ENCODE measurements around the gene PPP1CB. TPM values are rescaled to one million over a fixed set of nuclear protein-coding genes. Genes with fewer than 3 reads are reported as not detected.

The PPP1CB gene
- total and polyA plus RNA-seq, 2 experiments from 2014 or later = 161 to 269 TPM

GRCh38 chr2:28833740-28834470, 82.3 kb downstream of the PPP1CB start:
- 96% methylated on average over 2 of the region's 2 CpGs for WGBS (ENCODE audit: low lambda C conversion rate, missing lambda C conversion rate)
- Histone ChIP-seq H3K4me1 (ENCODE audit: insufficient read depth) (no peaks in the 10 kb centered on the region), H3K9me2 (replicated peaks; ENCODE audit: insufficient read depth) (no peaks in the 10 kb centered on the region), H4K20me1 (ENCODE audit: insufficient read depth, poor library complexity, severe bottlenecking) (no peaks in the 10 kb centered on the region), H3K27ac (no peak overlapping the region), H3K4me2 (no peak overlapping the region), H3K36me3 (replicated peaks; ENCODE audit: insufficient read depth, low read depth) (no peaks in the 10 kb centered on the region), H2AFZ (no peak overlapping the region), H3K4me3 (no peak overlapping the region), H3K9me3 (ENCODE audit: low read depth) (no peaks in the 10 kb centered on the region), H3K27me3 (no peaks in the 10 kb centered on the region), H3K79me2 (no peaks in the 10 kb centered on the region)
- DNase-seq (ENCODE audit: low spot score) = no peak
- no peak for TF ChIP-seq EZH2 (IDR thresholded peaks at IDR 0.05; ENCODE audit: borderline replicate concordance)
- no peak for TF ChIP-seq CTCF (IDR thresholded peaks at IDR 0.05; ENCODE audit: poor library complexity)
- no peak for TF ChIP-seq EZH2phosphoT487 (IDR thresholded peaks at IDR 0.05; ENCODE audit: low read depth, severe bottlenecking, unreplicated experiment)

- WGBS (ENCODE audit: low lambda C conversion rate, missing lambda C conversion rate) = 86% methylated on average over 2 of the region's 2 CpGs
- H3K4me1 ChIP-seq (ENCODE audit: insufficient read depth) = no peaks in the 10 kb centered on the region
- no peaks in the 10 kb centered on the region for H3K79me2 ChIP-seq
- DNase-seq (ENCODE audit: low spot score) = no peak
- H3K9me3 ChIP-seq (ENCODE audit: low read depth) = no peaks in the 10 kb centered on the region
- H4K20me1 ChIP-seq (ENCODE audit: insufficient read depth, poor library complexity, severe bottlenecking) = no peaks in the 10 kb centered on the region
- TF ChIP-seq CTCF (IDR thresholded peaks at IDR 0.05; ENCODE audit: poor library complexity) (no peak), EZH2phosphoT487 (IDR thresholded peaks at IDR 0.05; ENCODE audit: low read depth, severe bottlenecking, unreplicated experiment) (no peak), EZH2 (IDR thresholded peaks at IDR 0.05; ENCODE audit: borderline replicate concordance) (no peak)
- H2AFZ ChIP-seq = no peak overlapping the region
- H3K4me3 ChIP-seq = no peak overlapping the region
- no peak overlapping the region for H3K4me2 ChIP-seq
- H3K27ac ChIP-seq = no peak overlapping the region
- no peaks in the 10 kb centered on the region for H3K9me2 ChIP-seq (replicated peaks; ENCODE audit: insufficient read depth)
- H3K27me3 ChIP-seq = no peaks in the 10 kb centered on the region
- H3K36me3 ChIP-seq (replicated peaks; ENCODE audit: insufficient read depth, low read depth) = no peaks in the 10 kb centered on the region
Measured at GRCh38 chr2:28835781-28836180, 84.2 kb downstream of the PPP1CB start.

GRCh38 chr2:28838971-28839370, 87.3 kb downstream of the PPP1CB start:
- Histone ChIP-seq H3K4me3 (no peak overlapping the region), H3K27ac (no peak overlapping the region), H3K4me2 (no peak overlapping the region), H3K36me3 (replicated peaks; ENCODE audit: insufficient read depth, low read depth) (no peaks in the 10 kb centered on the region), H3K9me3 (ENCODE audit: low read depth) (no peaks in the 10 kb centered on the region), H3K27me3 (no peaks in the 10 kb centered on the region), H2AFZ (no peak overlapping the region), H4K20me1 (ENCODE audit: insufficient read depth, poor library complexity, severe bottlenecking) (no peaks in the 10 kb centered on the region), H3K9me2 (replicated peaks; ENCODE audit: insufficient read depth) (no peaks in the 10 kb centered on the region), H3K79me2 (no peaks in the 10 kb centered on the region), H3K4me1 (ENCODE audit: insufficient read depth) (no peaks in the 10 kb centered on the region)
- 97% methylated on average over 2 of the region's 2 CpGs for WGBS (ENCODE audit: low lambda C conversion rate, missing lambda C conversion rate)
- no peak for DNase-seq (ENCODE audit: low spot score)
- TF ChIP-seq EZH2phosphoT487 (IDR thresholded peaks at IDR 0.05; ENCODE audit: low read depth, severe bottlenecking, unreplicated experiment) (no peak), EZH2 (IDR thresholded peaks at IDR 0.05; ENCODE audit: borderline replicate concordance) (no peak), CTCF (IDR thresholded peaks at IDR 0.05; ENCODE audit: poor library complexity) (no peak)

All from hepatocyte (in vitro differentiated cells).